HT1080 (cell line): ENCODE data around the gene SHROOM1. TPM values are rescaled to one million over a fixed set of nuclear protein-coding genes. Genes with fewer than 3 reads are reported as not detected.
"Not testable (repeated sequence)": the region's sequence is repeated elsewhere in the genome, so short reads cannot be mapped to it uniquely, and the experiment has no call there.

ENCODE experiments used
- DNase-seq: peaks from one replicate; pipeline ENCODE4 v3.0.0-alpha.2; 2015; ENCODE audit warnings: low read depth
- polyA plus RNA-seq, 2 experiments: library from polyadenylated mRNA; depleted of rRNA; stranded (reverse); fragments of >200 nt; gene quantifications; 2 replicates each; pipeline ENCODE4 v1.2.3, GENCODE V29; 2015
- total RNA-seq: library from RNA; depleted of rRNA; stranded (reverse); fragments of >200 nt; shearing (Covaris generic); gene quantifications from 2 replicates; pipeline ENCODE4 v1.2.3, GENCODE V29; 2014; rRNA removed

Gene SHROOM1, protein sequence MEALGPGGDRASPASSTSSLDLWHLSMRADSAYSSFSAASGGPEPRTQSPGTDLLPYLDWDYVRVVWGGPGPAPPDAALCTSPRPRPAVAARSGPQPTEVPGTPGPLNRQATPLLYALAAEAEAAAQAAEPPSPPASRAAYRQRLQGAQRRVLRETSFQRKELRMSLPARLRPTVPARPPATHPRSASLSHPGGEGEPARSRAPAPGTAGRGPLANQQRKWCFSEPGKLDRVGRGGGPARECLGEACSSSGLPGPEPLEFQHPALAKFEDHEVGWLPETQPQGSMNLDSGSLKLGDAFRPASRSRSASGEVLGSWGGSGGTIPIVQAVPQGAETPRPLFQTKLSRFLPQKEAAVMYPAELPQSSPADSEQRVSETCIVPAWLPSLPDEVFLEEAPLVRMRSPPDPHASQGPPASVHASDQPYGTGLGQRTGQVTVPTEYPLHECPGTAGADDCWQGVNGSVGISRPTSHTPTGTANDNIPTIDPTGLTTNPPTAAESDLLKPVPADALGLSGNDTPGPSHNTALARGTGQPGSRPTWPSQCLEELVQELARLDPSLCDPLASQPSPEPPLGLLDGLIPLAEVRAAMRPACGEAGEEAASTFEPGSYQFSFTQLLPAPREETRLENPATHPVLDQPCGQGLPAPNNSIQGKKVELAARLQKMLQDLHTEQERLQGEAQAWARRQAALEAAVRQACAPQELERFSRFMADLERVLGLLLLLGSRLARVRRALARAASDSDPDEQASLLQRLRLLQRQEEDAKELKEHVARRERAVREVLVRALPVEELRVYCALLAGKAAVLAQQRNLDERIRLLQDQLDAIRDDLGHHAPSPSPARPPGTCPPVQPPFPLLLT
- 9.3 and 10.3 TPM in 2 replicates for total RNA-seq
- polyA plus RNA-seq (2015; cell fraction: cytosol; rRNA removed), result 8.5 and 13.4 TPM in 2 replicates
- polyA plus RNA-seq (2015; cell fraction: nucleus; rRNA removed), result 25.8 and 30.6 TPM in 2 replicates

GRCh38 chr5:132830436-132831094, at the start of gene SHROOM1:
Gene SHROOM1 (minus strand): TSS chr5:132830647. CDS start chr5:132826140, 4,507 bp downstream.
- DNase-seq, result peak; percentile 55

GRCh38 chr5:132877938-132878337, 47.5 kb upstream of the SHROOM1 start:
- peak; percentile 12 for DNase-seq

- DNase-seq, result no peak
These were observed 47.0 kb upstream of the SHROOM1 start for GRCh38 chr5:132877466-132877865.

DNA sequence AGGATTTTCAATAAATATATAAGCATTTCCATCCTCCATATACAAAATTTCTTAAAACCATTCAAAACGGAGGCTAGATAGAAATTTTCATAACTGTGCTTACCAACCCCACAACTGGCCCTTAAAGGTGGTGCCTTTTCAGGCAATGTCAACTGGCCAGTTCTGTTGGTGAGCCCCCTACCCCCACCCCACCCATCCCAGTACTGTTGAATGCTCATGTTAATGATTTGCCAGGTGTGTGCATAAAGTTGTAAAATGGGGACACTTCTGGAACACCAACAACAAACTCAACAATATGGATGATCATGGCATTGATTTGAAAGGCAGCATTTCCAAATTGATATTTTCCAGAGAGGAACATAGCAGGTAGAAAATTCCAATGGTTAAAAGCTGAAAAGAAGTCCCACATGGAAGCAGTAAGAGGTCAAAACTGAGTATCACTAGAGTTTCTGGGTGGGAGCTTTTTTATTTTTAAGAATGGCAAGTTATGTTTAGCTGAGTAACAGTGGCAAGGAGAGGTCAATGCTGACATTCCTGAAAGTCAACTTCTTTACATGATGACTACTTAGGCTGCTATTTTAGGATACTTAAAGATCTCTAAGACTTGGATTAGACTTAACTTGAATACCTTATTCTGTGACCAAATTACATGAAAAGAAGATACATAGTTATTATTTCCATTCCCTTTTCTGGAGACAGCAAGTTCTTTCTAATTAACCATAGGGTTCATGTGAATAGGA, 45.7 kb upstream of the SHROOM1 start:
- DNase-seq, result no peak

DNA sequence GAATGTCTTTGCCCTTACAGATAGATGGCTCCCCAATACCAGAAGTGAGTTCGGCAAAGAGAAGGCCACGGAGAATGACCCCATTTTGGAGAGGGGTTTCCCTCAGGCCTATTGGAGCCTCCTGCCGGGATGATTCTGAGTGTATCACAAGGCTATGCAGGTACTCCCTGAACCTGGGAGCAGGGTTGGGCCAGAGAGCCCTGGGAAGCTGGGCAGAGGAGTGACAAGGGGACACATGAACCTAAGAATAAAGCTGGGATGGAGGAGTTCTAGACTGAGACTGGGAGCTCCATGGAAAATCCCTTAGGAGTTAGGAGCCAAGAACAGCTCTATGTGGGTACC, 43.5 kb upstream of the SHROOM1 start:
- DNase-seq, result no peak

GRCh38 chr5:132873119-132873929, 42.9 kb upstream of the SHROOM1 start, which contains the start of gene LEAP2:
Gene LEAP2 (plus strand): TSS chr5:132873668. CDS start chr5:132873695, 27 bp downstream.
- no peak for DNase-seq

GRCh38 chr5:132872788-132873118, 42.3 kb upstream of the SHROOM1 start:
- no peak for DNase-seq

- no peak for DNase-seq
These were observed 41.2 kb upstream of the SHROOM1 start for GRCh38 chr5:132871459-132872284.

- DNase-seq, result no peak
These were observed 40.4 kb upstream of the SHROOM1 start for GRCh38 chr5:132870801-132871200.

GRCh38 chr5:132868754-132869153, 38.3 kb upstream of the SHROOM1 start:
- DNase-seq, result no peak

- no peak for DNase-seq
These were observed 36.6 kb upstream of the SHROOM1 start for GRCh38 chr5:132867046-132867451.

- peak; percentile 98 for DNase-seq
These were observed 36.0 kb upstream of the SHROOM1 start, which contains the start of the genes GDF9 and UQCRQ for GRCh38 chr5:132866342-132867045. Gene GDF9 (minus strand): TSS chr5:132866469. CDS start chr5:132864533, 1,936 bp downstream. Gene UQCRQ (plus strand): TSS chr5:132866642. CDS start chr5:132866882, 240 bp downstream.

DNA sequence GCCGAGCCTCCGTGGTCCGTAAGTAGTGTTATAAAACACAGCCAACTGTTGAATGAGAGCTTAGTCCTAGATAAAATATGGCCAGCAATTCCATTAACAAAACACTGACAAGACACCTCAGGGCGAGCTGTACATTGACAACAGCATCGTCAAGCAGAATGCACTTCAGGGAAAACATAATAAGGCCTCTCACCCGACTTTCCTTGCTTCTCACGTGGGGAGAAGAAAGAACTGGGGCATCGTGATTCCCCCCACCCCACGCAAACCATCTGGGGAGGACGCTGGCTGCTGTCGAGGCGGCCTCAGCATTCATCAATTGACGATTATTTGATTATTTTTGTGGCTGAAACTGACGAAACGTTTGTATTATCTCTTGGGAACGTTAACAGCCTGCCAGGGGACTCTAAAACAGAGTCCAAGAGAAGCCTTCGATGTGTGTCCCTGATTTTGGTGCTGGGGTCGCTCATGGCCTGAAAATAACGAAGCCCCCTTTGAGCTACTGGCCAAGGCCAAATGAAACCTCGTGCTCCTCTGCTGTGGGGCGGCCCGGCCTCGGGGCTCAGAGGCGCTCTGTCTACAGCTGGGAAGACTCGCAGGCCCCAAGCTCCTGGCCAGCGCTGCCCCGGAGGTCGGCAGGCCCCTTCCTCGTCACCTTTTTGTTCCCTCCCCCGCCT, 35.4 kb upstream of the SHROOM1 start:
- no peak for DNase-seq

DNA sequence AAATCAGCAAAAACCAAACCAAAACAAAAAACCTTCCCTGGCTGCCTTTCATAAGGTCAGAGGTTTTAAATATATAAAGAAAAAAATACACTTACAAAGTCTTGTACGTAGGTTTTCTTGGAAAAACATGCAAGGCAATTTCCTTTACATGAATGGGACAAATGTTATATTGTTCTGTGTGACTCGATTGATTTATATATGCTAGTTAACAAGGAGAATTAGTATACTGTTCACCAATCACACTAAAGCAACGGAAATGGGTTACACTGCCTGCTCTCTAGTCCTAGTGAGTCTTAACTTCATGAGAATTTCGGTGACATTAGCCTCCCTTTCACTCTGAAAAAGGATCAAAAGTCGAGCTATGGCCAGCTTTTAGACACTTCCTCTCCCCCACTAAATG, 30.3 kb upstream of the SHROOM1 start:
- no peak for DNase-seq

- peak; percentile 27 for DNase-seq
These were observed 29.5 kb upstream of the SHROOM1 start for GRCh38 chr5:132859889-132860437.

GRCh38 chr5:132856011-132856410, 25.6 kb upstream of the SHROOM1 start:
- no peak for DNase-seq

GRCh38 chr5:132854992-132855391, 24.5 kb upstream of the SHROOM1 start:
- not testable (repeated sequence) for DNase-seq
